Measurements from ENCODE around the gene NR4A1. TPM values are rescaled to one million over a fixed set of nuclear protein-coding genes. Genes with fewer than 3 reads are reported as not detected.

Gene NR4A1
- polyA plus RNA-seq, 1 experiment: 18.6 TPM

DNA sequence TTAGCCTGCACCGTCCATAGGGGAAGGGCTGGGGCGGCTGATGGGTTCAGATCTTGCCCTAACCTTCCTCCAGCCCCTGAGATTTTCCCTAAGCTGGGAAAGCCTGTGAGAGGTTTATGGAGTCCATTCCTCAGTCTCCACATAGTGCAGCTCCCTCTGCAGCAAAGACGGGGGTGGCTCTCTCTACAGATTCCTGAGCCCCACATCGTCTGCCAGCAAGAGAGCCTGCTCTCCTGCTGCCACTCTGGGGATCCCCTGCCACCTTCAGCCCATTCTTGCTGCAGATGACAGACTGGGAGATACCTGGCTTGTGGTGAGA is 31.4 kb downstream of the NR4A1 start:
- CTCF ChIA-PET: interaction anchor here (0.6 to 25.8 kb wide), 38 partner anchors 9 to 800 kb away, joined by 3 to 974 read pairs (median 5); partner anchors contain the start of genes ATG101, NR4A1 and TAMALIN
- Histone ChIP-seq H3K36me3 (ENCODE audit: control insufficient read depth, insufficient read depth, low read length) (peaks cover 1% of the 10 kb centered on the region; the same call in 1 of the 2 replicates), H3K4me3 (ENCODE audit: low read depth, low read length) (no peak overlapping the region), H3K27me3 (ENCODE audit: control insufficient read depth, insufficient read depth, low read length) (no peaks in the 10 kb centered on the region)
- TF ChIP-seq, protein P1, sequence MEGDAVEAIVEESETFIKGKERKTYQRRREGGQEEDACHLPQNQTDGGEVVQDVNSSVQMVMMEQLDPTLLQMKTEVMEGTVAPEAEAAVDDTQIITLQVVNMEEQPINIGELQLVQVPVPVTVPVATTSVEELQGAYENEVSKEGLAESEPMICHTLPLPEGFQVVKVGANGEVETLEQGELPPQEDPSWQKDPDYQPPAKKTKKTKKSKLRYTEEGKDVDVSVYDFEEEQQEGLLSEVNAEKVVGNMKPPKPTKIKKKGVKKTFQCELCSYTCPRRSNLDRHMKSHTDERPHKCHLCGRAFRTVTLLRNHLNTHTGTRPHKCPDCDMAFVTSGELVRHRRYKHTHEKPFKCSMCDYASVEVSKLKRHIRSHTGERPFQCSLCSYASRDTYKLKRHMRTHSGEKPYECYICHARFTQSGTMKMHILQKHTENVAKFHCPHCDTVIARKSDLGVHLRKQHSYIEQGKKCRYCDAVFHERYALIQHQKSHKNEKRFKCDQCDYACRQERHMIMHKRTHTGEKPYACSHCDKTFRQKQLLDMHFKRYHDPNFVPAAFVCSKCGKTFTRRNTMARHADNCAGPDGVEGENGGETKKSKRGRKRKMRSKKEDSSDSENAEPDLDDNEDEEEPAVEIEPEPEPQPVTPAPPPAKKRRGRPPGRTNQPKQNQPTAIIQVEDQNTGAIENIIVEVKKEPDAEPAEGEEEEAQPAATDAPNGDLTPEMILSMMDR (IDR thresholded peaks at IDR 0.05; ENCODE audit: insufficient read depth, low read depth, low read length): no peak
- DNase-seq (ENCODE audit: low read depth): no peak
- POLR2A ChIA-PET: interaction anchor here (1.1 to 1.9 kb wide), 2 partner anchors 50 to 57 kb away, joined by 5 to 7 read pairs; no protein-coding TSS in a partner anchor

DNA sequence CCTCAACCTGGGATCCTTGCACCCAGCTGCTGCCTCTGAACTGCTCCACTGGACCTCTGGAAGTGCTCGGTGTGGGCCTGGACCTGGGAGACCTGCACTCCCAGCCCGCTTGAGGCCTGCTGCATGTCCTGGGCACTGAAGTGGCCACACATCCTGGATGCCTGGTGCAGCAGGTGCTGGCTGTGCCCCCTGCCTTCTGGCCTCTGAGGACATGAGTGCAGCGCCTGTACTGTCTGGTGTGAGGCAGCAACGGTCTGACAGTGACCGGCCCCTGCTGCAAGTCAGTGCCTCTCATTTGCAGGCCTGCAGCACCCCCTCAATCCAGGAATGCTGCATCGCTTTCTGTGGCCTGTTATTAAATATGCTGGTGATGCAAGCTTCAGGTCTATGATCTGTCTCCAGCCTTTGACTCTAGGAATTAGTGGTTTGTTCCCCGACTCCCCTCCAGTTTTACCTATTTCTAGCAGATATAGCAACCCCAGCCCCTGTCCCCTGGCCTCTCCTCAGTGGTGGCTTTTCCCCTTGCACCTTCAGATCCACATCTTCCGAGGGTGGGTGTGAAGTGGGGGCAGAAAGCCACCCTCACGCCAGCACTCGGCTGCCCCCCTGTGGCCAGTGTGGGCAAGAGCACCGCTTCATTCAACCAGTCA is 31.9 kb downstream of the NR4A1 start:
- TF ChIP-seq, protein P1 (IDR thresholded peaks at IDR 0.05; ENCODE audit: insufficient read depth, low read depth, low read length): peak; percentile 99
- Histone ChIP-seq H3K36me3 (ENCODE audit: control insufficient read depth, insufficient read depth, low read length) (peaks cover 1% of the 10 kb centered on the region; the same call in 1 of the 2 replicates), H3K27me3 (ENCODE audit: control insufficient read depth, insufficient read depth, low read length) (no peaks in the 10 kb centered on the region), H3K4me3 (ENCODE audit: low read depth, low read length) (no peak overlapping the region)
- ChIA-PET CTCF (interaction anchor here (0.6 to 25.8 kb wide), 39 partner anchors 8 to 799 kb away, joined by 3 to 974 read pairs (median 5); partner anchors contain the start of genes ATG101, NR4A1 and TAMALIN), POLR2A (interaction anchor here (1.1 kb wide), 1 partner anchor 57 kb away, joined by 7 read pairs; no protein-coding TSS in a partner anchor)
- DNase-seq (ENCODE audit: low read depth): no peak

DNA sequence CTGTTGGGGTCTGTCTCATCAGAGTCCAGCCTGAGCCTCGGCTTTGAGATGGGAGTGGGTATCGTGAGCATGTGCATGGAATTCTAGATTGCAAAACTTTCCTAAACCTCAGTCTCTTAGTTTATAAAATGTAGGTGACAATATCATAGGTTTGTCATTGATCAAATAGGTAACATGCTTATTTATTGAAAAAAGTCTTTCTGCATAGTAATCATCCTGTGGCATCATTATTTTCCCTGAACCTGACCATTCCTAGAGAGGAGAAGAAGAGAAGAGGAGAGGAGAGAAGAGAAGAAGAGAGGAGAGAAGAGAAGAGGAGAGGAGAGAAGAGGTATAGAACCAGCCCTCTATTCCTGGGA is 32.4 kb downstream of the NR4A1 start:
- Histone ChIP-seq H3K4me3 (ENCODE audit: low read depth, low read length) (no peak overlapping the region), H3K36me3 (ENCODE audit: control insufficient read depth, insufficient read depth, low read length) (no peaks in the 10 kb centered on the region), H3K27me3 (ENCODE audit: control insufficient read depth, insufficient read depth, low read length) (peaks cover 2% of the 10 kb centered on the region; the same call in 1 of the 2 replicates)
- TF ChIP-seq, protein P1 (IDR thresholded peaks at IDR 0.05; ENCODE audit: insufficient read depth, low read depth, low read length): no peak
- ChIA-PET POLR2A (interaction anchor here (1.1 kb wide), 1 partner anchor 58 kb away, joined by 7 read pairs; no protein-coding TSS in a partner anchor), CTCF (interaction anchor here (0.7 to 25.8 kb wide), 23 partner anchors 8 to 799 kb away, joined by 3 to 974 read pairs (median 8); partner anchors contain the start of genes ATG101, NR4A1 and TAMALIN)
- DNase-seq (ENCODE audit: low read depth): no peak

DNA sequence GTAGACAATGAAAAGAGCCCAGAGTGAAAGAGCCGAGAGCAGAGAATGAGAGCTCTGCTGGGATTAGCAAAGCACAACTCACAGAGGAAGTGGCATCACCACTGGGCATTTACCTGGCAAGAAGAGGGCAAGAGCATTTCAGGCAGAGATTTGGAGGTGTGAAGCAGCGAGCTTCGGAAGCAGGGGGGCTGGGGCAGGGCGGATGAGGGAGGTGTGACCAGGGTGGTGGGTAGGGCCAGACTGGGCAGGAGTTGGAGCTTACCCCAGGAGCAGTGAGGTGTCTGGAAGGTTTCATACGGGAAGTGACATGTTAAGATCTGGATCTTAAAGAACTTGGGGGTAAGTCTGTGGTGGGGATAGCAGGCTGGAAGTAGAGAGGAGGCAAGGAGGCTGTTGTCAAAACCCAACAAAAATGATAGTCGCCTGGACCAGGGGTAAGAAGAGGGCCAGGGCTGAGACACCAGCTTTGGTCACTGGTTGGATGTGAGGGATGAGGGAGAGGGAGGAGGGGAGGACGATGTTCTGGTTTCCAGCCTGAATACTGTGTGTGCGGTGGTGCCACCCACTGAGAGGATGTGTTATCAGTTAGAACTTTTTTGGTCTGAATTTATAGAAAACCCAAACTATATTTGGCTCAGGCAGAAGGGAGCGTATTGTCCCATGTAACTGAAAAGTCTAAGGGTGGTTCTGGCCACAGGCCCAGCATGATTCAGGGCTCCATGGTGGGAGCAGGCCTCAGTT is 33.4 kb downstream of the NR4A1 start:
- Histone ChIP-seq H3K27me3 (ENCODE audit: control insufficient read depth, insufficient read depth, low read length) (peaks cover 2% of the 10 kb centered on the region; the same call in 1 of the 2 replicates), H3K36me3 (ENCODE audit: control insufficient read depth, insufficient read depth, low read length) (no peaks in the 10 kb centered on the region), H3K4me3 (ENCODE audit: low read depth, low read length) (no peak overlapping the region)
- DNase-seq (ENCODE audit: low read depth): no peak
- TF ChIP-seq, protein P1 (IDR thresholded peaks at IDR 0.05; ENCODE audit: insufficient read depth, low read depth, low read length): no peak
- ChIA-PET POLR2A (no interaction called here), CTCF (interaction anchor here (0.6 to 25.8 kb wide), 8 partner anchors 10 to 542 kb away, joined by 3 to 974 read pairs (median 6); no protein-coding TSS in a partner anchor)

DNA sequence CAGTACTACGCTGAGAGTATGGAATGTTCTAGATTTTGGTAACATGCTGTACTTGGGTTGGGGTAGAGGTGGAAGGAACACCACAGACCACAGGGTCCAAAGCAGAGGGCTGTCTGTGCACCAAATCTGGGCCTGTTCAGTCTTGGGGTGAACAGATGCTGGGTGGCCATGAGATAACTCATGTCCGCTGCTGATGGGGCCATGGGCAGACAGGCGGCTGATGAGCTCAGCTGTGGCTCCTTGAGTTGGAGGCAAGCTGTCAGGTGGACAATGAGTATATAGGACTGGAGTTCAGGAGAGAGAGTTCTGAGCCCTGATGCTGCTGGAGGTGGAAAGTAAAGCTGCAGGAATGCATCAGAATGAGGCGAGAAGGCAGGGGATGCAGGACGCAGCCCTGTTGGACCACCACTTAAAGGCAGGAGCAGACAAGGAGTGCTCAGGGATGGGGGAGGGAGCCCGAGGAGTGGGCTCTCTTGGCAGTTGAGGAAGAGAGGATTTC is 34.5 kb downstream of the NR4A1 start:
- TF ChIP-seq, protein P1 (IDR thresholded peaks at IDR 0.05; ENCODE audit: insufficient read depth, low read depth, low read length): no peak
- ChIA-PET CTCF (interaction anchor here (0.8 to 25.8 kb wide), 6 partner anchors 9 to 93 kb away, joined by 3 to 974 read pairs (median 5); no protein-coding TSS in a partner anchor), POLR2A (no interaction called here)
- Histone ChIP-seq H3K27me3 (ENCODE audit: control insufficient read depth, insufficient read depth, low read length) (peaks cover 5% of the 10 kb centered on the region; the same call in 1 of the 2 replicates), H3K36me3 (ENCODE audit: control insufficient read depth, insufficient read depth, low read length) (no peaks in the 10 kb centered on the region), H3K4me3 (ENCODE audit: low read depth, low read length) (no peak overlapping the region)
- no peak for DNase-seq (ENCODE audit: low read depth)
